NCI-H1105 (cell line): ENCODE data around the gene IBSP.

Experiments used
- DNase-seq: peaks from one replicate; lab custom pipeline; 2025; lab: John Stamatoyannopoulos, UW

The IBSP gene

GRCh38 chr4:87838205-87838604 is 38.9 kb downstream of the IBSP start:
- DNase-seq: no peak

GRCh38 chr4:87838890-87839591 is 39.7 kb downstream of the IBSP start:
- DNase-seq: peak; percentile 1

GRCh38 chr4:87839592-87839946 is 40.2 kb downstream of the IBSP start:
- DNase-seq: no peak

- DNase-seq: no peak
Observed at GRCh38 chr4:87840149-87840548, 40.8 kb downstream of the IBSP start.

GRCh38 chr4:87843936-87844335 is 44.6 kb downstream of the IBSP start:
- DNase-seq: no peak

- DNase-seq: no peak
Observed at GRCh38 chr4:87844452-87844851, 45.1 kb downstream of the IBSP start.

GRCh38 chr4:87846226-87846625 is 46.9 kb downstream of the IBSP start:
- DNase-seq: no peak

- peak; percentile 40 for DNase-seq
Observed at GRCh38 chr4:87848622-87849351, 49.4 kb downstream of the IBSP start.

GRCh38 chr4:87849612-87850011 is 50.3 kb downstream of the IBSP start:
- no peak for DNase-seq

- DNase-seq: no peak
Observed at GRCh38 chr4:87851332-87851731, 52.0 kb downstream of the IBSP start.

- DNase-seq: no peak
Observed at GRCh38 chr4:87851953-87852352, 52.6 kb downstream of the IBSP start.

- peak; percentile 36 for DNase-seq
Observed at GRCh38 chr4:87853108-87853507, 53.8 kb downstream of the IBSP start.

GRCh38 chr4:87853891-87854290 is 54.5 kb downstream of the IBSP start:
- DNase-seq: no peak

GRCh38 chr4:87855559-87855958 is 56.2 kb downstream of the IBSP start:
- DNase-seq: no peak

GRCh38 chr4:87856816-87857215 is 57.5 kb downstream of the IBSP start:
- DNase-seq: no peak

GRCh38 chr4:87857789-87858188 is 58.4 kb downstream of the IBSP start:
- DNase-seq: no peak
